GM18508 (cell line): ENCODE data around the gene GDAP2.
"Not testable (repeated sequence)": the region's sequence is repeated elsewhere in the genome, so short reads cannot be mapped to it uniquely, and the experiment has no call there.

Experiments
- ATAC-seq: cut with Tn5 transposase; IDR thresholded peaks from one replicate; pipeline ENCODE4 v1.9.1; 2021; ENCODE audit warnings: moderate number of reproducible peaks; ENCODE audit not compliant: insufficient read depth, unreplicated experiment

GDAP2 gene

GRCh38 chr1:117844478-117844877 lies 84.9 kb downstream of the GDAP2 start:
- not testable (repeated sequence) for ATAC-seq

GRCh38 chr1:117843791-117844190 lies 85.6 kb downstream of the GDAP2 start:
- ATAC-seq, result no peak

DNA sequence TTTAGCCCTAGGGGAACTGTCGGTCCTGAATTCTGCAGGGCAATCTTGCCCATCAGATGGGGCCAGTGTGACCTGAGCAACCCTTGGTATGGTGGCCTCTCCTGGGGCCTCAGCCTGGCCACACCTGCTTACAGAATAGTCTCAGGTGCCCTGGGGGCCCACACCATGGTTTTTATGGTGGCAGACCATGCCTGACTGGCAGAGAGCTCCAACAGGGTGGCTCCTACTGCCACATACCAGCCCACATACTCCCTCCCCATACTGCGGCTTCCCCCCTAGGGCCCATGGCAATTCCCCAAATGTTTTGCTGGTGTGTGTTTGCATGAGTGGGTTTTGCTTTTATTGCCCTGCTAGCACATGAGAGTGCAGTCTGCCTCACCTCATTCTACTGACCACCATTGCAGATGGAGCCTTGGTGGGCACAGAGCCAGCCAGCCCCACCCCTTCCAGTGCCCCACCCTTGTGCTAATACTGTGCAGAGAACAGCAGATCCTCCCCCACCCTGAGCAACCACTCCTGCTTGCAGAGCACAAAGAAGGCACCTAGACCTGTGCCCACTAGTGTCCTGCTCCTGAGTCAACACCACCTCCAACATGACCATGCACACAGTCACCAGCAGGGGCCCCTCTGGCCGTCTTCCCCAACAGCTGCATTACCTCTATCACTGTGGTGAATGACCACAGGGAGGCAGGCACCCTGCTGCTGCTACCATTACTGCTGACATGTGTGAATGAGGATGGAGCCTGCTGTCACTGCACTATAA lies 86.8 kb downstream of the GDAP2 start:
- no peak for ATAC-seq

DNA sequence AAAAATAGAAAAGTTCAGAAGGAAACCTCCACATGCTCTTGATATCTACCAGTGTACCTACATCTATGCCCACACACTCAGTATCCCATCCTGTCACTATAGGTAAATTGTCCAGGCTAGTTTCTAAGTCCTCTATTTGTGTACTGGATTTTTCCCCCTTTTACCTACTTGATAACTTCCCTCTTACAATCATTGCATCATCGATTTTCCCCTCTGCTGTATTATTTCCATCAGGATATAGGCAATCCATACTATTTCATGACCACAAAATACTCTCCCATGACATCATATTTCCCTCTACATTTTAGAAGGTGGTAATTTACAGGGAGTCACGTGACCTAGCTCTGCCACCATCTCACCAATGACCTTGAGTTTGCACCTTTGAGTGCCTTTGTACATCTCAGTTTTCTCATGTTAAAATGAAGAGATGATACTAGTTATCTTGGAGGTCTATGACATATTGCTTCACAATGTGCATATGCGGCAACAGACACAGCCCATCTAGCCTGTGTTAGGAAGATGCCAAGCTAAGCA lies 88.2 kb downstream of the GDAP2 start:
- no peak for ATAC-seq

DNA sequence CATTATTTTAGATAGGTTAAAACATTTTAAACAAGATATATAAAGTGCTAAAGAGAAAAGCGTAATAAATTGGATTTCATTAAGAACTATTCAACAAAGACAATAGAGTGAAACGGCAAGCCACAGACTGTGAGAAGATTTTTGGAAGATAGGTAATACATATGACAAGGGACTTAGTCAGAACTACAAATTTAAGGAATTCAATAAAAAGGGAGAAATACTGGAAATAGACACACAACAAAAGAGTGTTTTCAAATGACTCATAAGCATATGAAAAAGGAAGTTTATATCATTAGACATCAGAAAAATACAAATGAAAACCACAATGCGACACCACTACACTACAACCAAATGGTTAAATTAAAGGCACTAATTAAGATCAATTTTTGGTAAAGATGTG lies 90.5 kb downstream of the GDAP2 start:
- ATAC-seq, result no peak

- ATAC-seq, result no peak
These were observed 93.4 kb downstream of the GDAP2 start for GRCh38 chr1:117836069-117836468.

- no peak for ATAC-seq
These were observed 95.0 kb downstream of the GDAP2 start for GRCh38 chr1:117834416-117834815.

- no peak for ATAC-seq
These were observed 97.0 kb downstream of the GDAP2 start for GRCh38 chr1:117832453-117832852.

GRCh38 chr1:117830222-117830621 lies 99.2 kb downstream of the GDAP2 start:
- no peak for ATAC-seq

DNA sequence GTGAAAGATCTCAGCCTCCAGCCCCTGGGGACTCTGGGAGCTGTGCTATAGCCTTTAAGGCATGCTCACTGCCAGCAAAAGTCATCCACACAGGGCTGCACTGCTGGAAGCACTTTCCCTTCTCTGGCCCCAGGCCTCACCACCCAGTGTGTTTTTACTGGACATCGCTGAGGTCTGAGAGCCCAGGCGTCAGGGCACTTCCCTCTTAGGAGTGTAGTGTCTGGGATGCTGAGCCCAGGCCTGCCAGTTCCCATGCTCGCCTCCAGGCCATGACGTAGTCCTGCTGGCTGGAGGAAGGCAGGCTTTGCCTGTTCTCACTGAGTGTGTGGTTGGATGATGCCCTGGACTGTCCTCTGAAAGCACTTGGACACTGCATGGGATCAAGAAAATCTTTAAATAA lies 101.2 kb downstream of the GDAP2 start:
- no peak for ATAC-seq

DNA sequence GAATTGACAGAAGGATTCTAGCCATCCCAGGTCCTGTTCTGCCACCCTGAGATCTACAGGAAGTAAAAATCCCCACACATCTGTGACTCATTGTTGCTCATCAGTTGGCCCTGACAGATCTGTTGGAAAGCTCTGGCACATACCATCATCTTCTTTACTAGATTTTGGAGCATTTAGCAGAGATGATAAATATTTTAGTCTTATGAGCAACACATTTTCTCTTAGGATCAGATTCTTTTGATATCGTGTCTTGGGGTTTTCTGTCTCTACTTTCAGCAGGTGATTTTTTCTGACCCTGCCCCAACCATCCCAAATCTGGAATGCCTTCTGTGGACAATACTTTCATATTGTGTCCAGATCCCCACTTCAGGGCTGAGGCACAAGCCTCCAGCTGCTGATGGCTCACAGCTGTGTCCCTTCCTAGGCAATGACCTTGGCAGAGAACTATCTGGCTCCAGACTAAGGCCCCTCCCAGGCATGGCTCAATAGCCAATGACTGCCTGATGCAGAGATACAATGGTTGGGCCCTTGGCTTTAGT lies 102.8 kb downstream of the GDAP2 start:
- no peak for ATAC-seq

DNA sequence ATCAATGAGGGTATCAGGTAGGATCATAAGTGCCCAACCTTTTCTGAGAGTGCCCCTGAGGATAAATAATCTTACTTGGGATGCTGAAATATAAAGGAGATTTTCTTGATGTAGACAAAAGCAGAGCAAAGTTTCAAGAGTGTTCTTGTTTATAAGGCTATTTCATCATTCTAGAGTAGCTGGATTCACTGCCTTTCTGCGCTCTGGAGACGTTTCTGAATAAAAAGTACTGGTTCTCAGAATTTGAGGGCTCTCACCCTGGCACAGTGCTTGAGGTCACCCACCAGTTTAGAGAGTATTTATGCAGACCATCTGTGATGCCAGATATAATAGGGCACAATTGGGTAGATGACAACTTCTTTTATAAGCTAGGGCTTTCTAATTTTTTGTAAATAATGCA lies 103.3 kb downstream of the GDAP2 start:
- no peak for ATAC-seq

GRCh38 chr1:117825414-117825813 lies 104.0 kb downstream of the GDAP2 start:
- ATAC-seq, result no peak

- ATAC-seq, result no peak
These were observed 104.8 kb downstream of the GDAP2 start for GRCh38 chr1:117824616-117825015.

- no peak for ATAC-seq
These were observed 107.5 kb downstream of the GDAP2 start for GRCh38 chr1:117821774-117822482.

- ATAC-seq, result no peak
These were observed 108.1 kb downstream of the GDAP2 start for GRCh38 chr1:117821382-117821755.

GRCh38 chr1:117820694-117821381 lies 108.6 kb downstream of the GDAP2 start:
- no peak for ATAC-seq

- no peak for ATAC-seq
These were observed 109.3 kb downstream of the GDAP2 start for GRCh38 chr1:117820096-117820495.

DNA sequence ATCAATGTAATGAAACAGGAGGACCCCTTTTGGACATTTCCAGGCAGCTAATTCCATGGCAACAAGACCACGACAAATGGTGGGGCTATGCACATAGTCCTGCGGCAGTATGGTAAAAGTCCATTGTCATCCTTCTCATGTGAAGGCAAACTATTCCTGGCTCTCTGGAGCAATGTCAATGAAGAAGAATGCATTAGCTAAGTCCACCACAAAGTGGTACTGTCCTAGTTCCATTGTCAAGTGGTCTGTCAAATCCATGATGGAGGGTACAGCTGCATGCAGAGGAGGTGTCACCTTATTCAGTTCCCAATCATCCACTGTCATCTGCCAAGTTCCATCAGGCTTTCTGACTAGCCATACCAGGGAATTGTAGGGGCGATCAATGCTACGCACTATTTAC lies 110.1 kb downstream of the GDAP2 start:
- ATAC-seq, result no peak

GRCh38 chr1:117818456-117818855 lies 111.0 kb downstream of the GDAP2 start:
- no peak for ATAC-seq

GRCh38 chr1:117817629-117818028 lies 111.8 kb downstream of the GDAP2 start:
- ATAC-seq, result no peak
